Lower leg skin (tissue), 4 donors: ENCODE results near the gene PRPF18. TPM values are rescaled to one million over a fixed set of nuclear protein-coding genes. Genes with fewer than 3 reads are reported as not detected.

Experiments used
- DNase-seq, 2 donors: peaks; one replicate each; pipeline ENCODE4 v3.0.0-alpha.2; 2019; ENCODE audit warnings: low spot score in 2 of 2
- H3K4me3 ChIP-seq: fragments of 200-600 bp; sonication (generic); 2 replicates; pipeline ENCODE4 v1.5.1; 2017; ENCODE audit warnings: mild to moderate bottlenecking, low read depth; ENCODE audit not compliant: poor library complexity, severe bottlenecking
- CTCF ChIP-seq, 3 donors: fragments of 450-650 bp; IDR thresholded peaks; one replicate each; pipeline ENCODE4 v1.5.1; 2016; ENCODE audit warnings: antibody characterized with exemption in 3 of 3, mild to moderate bottlenecking in 3 of 3, moderate library complexity in 2 of 3
- POLR2A ChIP-seq, 2 donors: fragments of 450-650 bp; IDR thresholded peaks; one replicate each; pipeline ENCODE4 v1.6.1; 2016 to 2017; ENCODE audit warnings: antibody characterized with exemption in 2 of 2, mild to moderate bottlenecking in 1 of 2, moderate library complexity in 1 of 2
- WGBS, 2 donors: methylation state at CpG; one replicate each; pipeline ENCODE4 v1.1.5; 2018; 5-methylcytosine and 5-hydroxymethylcytosine counted together
- intact Hi-C: fragments of 100-400 bp; cut with DNase I; formaldehyde crosslinking; loops from one replicate; pipeline ENCODE4 v1.15.0; 2023; ENCODE audit warnings: low total_unique reads
- total RNA-seq, 4 donors: library from RNA; depleted of rRNA; stranded (reverse); fragments of >200 nt; gene quantifications; one replicate each; pipeline ENCODE4 v1.1.0, GENCODE V29; 2016

The PRPF18 gene
- total RNA-seq, 4 donors from 2014 or later = 24.4 to 31.7 (median 29.6) TPM

- no peak for DNase-seq
- TF ChIP-seq POLR2A (IDR thresholded peaks at IDR 0.05) (no peak), CTCF (IDR thresholded peaks at IDR 0.05) (no peak)
- no peak overlapping the region for H3K4me3 ChIP-seq
- 89 to 95% methylated on average over 8 of the region's 8 CpGs for WGBS, 2 donors
- intact Hi-C loops = no loop called here
Measured at GRCh38 chr10:13654118-13654830, 67.5 kb downstream of the PRPF18 start.

- DNase-seq = no peak
- intact Hi-C loops = no loop called here
- WGBS, 2 donors = 95 to 98% methylated on average over 4 of the region's 4 CpGs
Measured at GRCh38 chr10:13654846-13655245, 68.1 kb downstream of the PRPF18 start.

GRCh38 chr10:13656337-13657100 is 69.8 kb downstream of the PRPF18 start:
- WGBS, 2 donors = 91 to 92% methylated on average over 35 to 67 of the region's 68 CpGs
- no peak overlapping the region for H3K4me3 ChIP-seq
- no peak for TF ChIP-seq POLR2A (IDR thresholded peaks at IDR 0.05)
- intact Hi-C loops = no loop called here
- DNase-seq = no peak

More at GRCh38 chr10:13654846-13655245, 68.1 kb downstream of the PRPF18 start:
- H3K4me3 ChIP-seq = no peak overlapping the region
- no peak for TF ChIP-seq POLR2A (IDR thresholded peaks at IDR 0.05)
- TF ChIP-seq CTCF (IDR thresholded peaks at IDR 0.05) = no peak

- no peak overlapping the region for H3K4me3 ChIP-seq
- 88 to 92% methylated on average over 44 to 49 of the region's 49 CpGs for WGBS, 2 donors
- DNase-seq = no peak
- TF ChIP-seq POLR2A (IDR thresholded peaks at IDR 0.05) (no peak), CTCF (IDR thresholded peaks at IDR 0.05) (no peak)
- intact Hi-C loops = no loop called here
Measured at GRCh38 chr10:13657101-13657680, 70.4 kb downstream of the PRPF18 start.

GRCh38 chr10:13658264-13658663 is 71.5 kb downstream of the PRPF18 start:
- H3K4me3 ChIP-seq = no peak overlapping the region
- 79 to 80% methylated on average over 10 of the region's 10 CpGs for WGBS, 2 donors
- intact Hi-C loops = no loop called here
- DNase-seq = no peak
- TF ChIP-seq CTCF (IDR thresholded peaks at IDR 0.05) (no peak), POLR2A (IDR thresholded peaks at IDR 0.05) (no peak)
